Sigmoid colon (tissue), 4 donors: ENCODE measurements around the gene NLRP5.

Experiments used
- EP300 ChIP-seq, 4 donors: sonication (generic); formaldehyde crosslinking; IDR thresholded peaks; one replicate each; pipeline ENCODE4 v1.6.1; 2017; ENCODE audit warnings: antibody characterized with exemption in 4 of 4
- POLR2A ChIP-seq, 2 donors: fragments of 450-650 bp; IDR thresholded peaks; one replicate each; pipeline ENCODE4 v1.6.1; 2016; ENCODE audit warnings: antibody characterized with exemption in 2 of 2, mild to moderate bottlenecking in 2 of 2, moderate library complexity in 2 of 2
- POLR2AphosphoS5 ChIP-seq, 4 donors: sonication (generic); formaldehyde crosslinking; IDR thresholded peaks; one replicate each; pipeline ENCODE4 v1.6.1; 2017; ENCODE audit warnings: antibody characterized with exemption in 4 of 4
- TF ChIP-seq, protein P1 (sequence below), 4 experiments: fragments of 450-650 bp in 3 of 4; fragments of 200-600 bp in 1 of 4; IDR thresholded peaks; one replicate each; pipeline ENCODE4 v1.5.1; 2016 to 2019; ENCODE audit warnings: antibody characterized with exemption in 4 of 4, mild to moderate bottlenecking in 3 of 4, moderate library complexity in 2 of 4

DNA sequence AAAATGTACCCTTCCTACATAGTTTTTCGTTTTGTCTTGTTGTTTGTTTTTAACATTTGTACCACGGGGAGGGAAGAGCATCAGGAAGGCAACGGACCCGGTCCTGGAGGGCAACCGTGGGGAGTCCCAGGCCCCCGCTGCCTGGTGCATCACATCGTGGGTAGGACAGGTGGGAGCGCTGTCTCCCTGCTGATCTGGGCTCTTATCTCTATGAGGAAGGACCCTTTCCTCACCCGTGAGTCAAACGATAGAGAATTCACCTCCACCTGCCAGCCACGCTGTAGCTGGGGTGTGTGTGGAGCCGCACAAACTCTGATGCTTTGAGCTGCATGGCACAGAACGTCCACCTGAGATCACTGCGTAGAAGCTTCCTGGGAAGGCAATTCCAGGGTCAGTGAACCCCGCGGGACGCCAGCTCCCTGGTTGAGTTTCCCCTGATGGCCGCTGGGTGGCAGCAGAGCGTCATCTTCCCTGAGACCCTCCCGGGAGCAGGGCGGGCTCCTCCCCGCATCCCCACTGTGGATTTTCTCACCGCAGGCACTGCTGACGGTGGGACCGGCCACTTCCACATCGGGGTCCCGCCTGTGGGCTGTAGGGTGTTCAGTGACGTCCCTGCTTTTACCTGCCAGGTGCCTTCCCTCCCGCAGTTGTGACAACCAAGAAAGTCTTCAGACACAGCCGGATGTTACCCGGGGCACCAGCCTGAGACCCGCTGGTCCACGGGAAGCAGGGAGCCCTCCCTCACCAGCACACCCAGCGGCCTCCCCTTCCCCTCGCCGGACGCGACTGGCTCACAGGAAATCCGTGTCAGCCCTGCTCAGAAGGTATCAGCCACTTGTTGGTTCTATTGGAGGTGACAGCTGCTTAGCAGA, 79.8 kb downstream of the NLRP5 start:
- TF ChIP-seq EP300 (IDR thresholded peaks at IDR 0.05) (no peak), POLR2A (IDR thresholded peaks at IDR 0.05) (no peak), POLR2AphosphoS5 (IDR thresholded peaks at IDR 0.05) (no peak)
- TF ChIP-seq, protein P1, sequence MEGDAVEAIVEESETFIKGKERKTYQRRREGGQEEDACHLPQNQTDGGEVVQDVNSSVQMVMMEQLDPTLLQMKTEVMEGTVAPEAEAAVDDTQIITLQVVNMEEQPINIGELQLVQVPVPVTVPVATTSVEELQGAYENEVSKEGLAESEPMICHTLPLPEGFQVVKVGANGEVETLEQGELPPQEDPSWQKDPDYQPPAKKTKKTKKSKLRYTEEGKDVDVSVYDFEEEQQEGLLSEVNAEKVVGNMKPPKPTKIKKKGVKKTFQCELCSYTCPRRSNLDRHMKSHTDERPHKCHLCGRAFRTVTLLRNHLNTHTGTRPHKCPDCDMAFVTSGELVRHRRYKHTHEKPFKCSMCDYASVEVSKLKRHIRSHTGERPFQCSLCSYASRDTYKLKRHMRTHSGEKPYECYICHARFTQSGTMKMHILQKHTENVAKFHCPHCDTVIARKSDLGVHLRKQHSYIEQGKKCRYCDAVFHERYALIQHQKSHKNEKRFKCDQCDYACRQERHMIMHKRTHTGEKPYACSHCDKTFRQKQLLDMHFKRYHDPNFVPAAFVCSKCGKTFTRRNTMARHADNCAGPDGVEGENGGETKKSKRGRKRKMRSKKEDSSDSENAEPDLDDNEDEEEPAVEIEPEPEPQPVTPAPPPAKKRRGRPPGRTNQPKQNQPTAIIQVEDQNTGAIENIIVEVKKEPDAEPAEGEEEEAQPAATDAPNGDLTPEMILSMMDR (IDR thresholded peaks at IDR 0.05), result peak; percentile 35 to 87 (median 68)
